ENCODE data around the gene SLC31A1. TPM values are rescaled to one million over a fixed set of nuclear protein-coding genes. Genes with fewer than 3 reads are reported as not detected.
"Not testable (repeated sequence)": the region's sequence is repeated elsewhere in the genome, so short reads cannot be mapped to it uniquely, and the experiment has no call there.

Gene SLC31A1
- total RNA-seq, 1 experiment from 2014 or later, result 28.5 TPM

GRCh38 chr9:113266174-113266573, 44.8 kb downstream of the SLC31A1 start:
- H3K27ac ChIP-seq, result no peak overlapping the region
- no peaks in the 10 kb centered on the region for H3K27me3 ChIP-seq
- H3K4me3 ChIP-seq, result no peak overlapping the region
- peak in 1 of 2 experiments; percentile 16 for DNase-seq
- H3K36me3 ChIP-seq, result peaks cover 54% of the 10 kb centered on the region
- H3K9me3 ChIP-seq (replicated peaks), result no peaks in the 10 kb centered on the region
- no peaks in the 10 kb centered on the region; the same call in 1 of the 2 replicates for H3K4me1 ChIP-seq

GRCh38 chr9:113267911-113268566, 46.7 kb downstream of the SLC31A1 start:
- no peaks in the 10 kb centered on the region for H3K27me3 ChIP-seq
- H3K4me1 ChIP-seq, result no peaks in the 10 kb centered on the region
- H3K4me3 ChIP-seq, result no peak overlapping the region
- H3K27ac ChIP-seq, result no peak overlapping the region
- no peaks in the 10 kb centered on the region for H3K9me3 ChIP-seq (replicated peaks)
- no peak for DNase-seq
- peaks cover 47% of the 10 kb centered on the region for H3K36me3 ChIP-seq

GRCh38 chr9:113269355-113269754, 48.0 kb downstream of the SLC31A1 start:
- H3K27me3 ChIP-seq, result no peaks in the 10 kb centered on the region
- H3K4me1 ChIP-seq, result peaks cover 4% of the 10 kb centered on the region
- H3K9me3 ChIP-seq (replicated peaks), result no peaks in the 10 kb centered on the region
- no peak overlapping the region for H3K4me3 ChIP-seq
- H3K27ac ChIP-seq, result no peak overlapping the region
- peaks cover 46% of the 10 kb centered on the region for H3K36me3 ChIP-seq
- DNase-seq, result no peak

GRCh38 chr9:113269871-113270270, 48.5 kb downstream of the SLC31A1 start:
- DNase-seq, result no peak
- Histone ChIP-seq H3K36me3 (peaks cover 45% of the 10 kb centered on the region), H3K4me3 (no peak overlapping the region), H3K9me3 (replicated peaks) (no peaks in the 10 kb centered on the region), H3K27me3 (no peaks in the 10 kb centered on the region), H3K27ac (no peak overlapping the region), H3K4me1 (peaks cover 4% of the 10 kb centered on the region)

GRCh38 chr9:113274474-113275156, 53.3 kb downstream of the SLC31A1 start:
- Histone ChIP-seq H3K36me3 (peaks cover 41% of the 10 kb centered on the region), H3K27me3 (no peaks in the 10 kb centered on the region), H3K9me3 (replicated peaks) (no peaks in the 10 kb centered on the region), H3K4me3 (peak overlapping the region; percentile 86), H3K27ac (peak overlapping the region; percentile 81), H3K4me1 (peaks cover 4% of the 10 kb centered on the region)
- DNase-seq, result peak; percentile 53 to 85

- peaks cover 41% of the 10 kb centered on the region for H3K36me3 ChIP-seq
Observed at GRCh38 chr9:113275157-113276131, 54.1 kb downstream of the SLC31A1 start, which contains the start of the genes CDC26 and PRPF4. Gene CDC26, minus strand, starts transcription at chr9:113275572. Its CDS starts 3,065 bp downstream, at chr9:113272507. Gene PRPF4, plus strand, starts transcription at chr9:113275658. Its CDS starts 86 bp downstream, at chr9:113275744.

GRCh38 chr9:113278840-113279239, 57.5 kb downstream of the SLC31A1 start:
- Histone ChIP-seq H3K27ac (no peak overlapping the region), H3K9me3 (replicated peaks) (no peaks in the 10 kb centered on the region), H3K4me3 (no peak overlapping the region), H3K36me3 (peaks cover 67% of the 10 kb centered on the region), H3K27me3 (no peaks in the 10 kb centered on the region), H3K4me1 (peaks cover 4% of the 10 kb centered on the region)
- DNase-seq, result no peak

More at GRCh38 chr9:113275157-113276131, 54.1 kb downstream of the SLC31A1 start, which contains the start of the genes CDC26 and PRPF4:
- H3K9me3 ChIP-seq (replicated peaks), result no peaks in the 10 kb centered on the region
- peak within 1 kb of the TSS; percentile 81 for H3K27ac ChIP-seq
- peak; percentile 99 for DNase-seq
- H3K27me3 ChIP-seq, result no peaks in the 10 kb centered on the region
- H3K4me3 ChIP-seq, result peak within 1 kb of the TSS; percentile 86
- H3K4me1 ChIP-seq, result peaks cover 4% of the 10 kb centered on the region

- Histone ChIP-seq H3K9me3 (replicated peaks) (no peaks in the 10 kb centered on the region), H3K27me3 (no peaks in the 10 kb centered on the region), H3K4me3 (no peak overlapping the region), H3K4me1 (no peaks in the 10 kb centered on the region), H3K36me3 (peaks cover 93% of the 10 kb centered on the region), H3K27ac (no peak overlapping the region)
- no peak for DNase-seq
Observed at GRCh38 chr9:113281356-113281755, 60.0 kb downstream of the SLC31A1 start.

GRCh38 chr9:113289091-113289490, 67.7 kb downstream of the SLC31A1 start:
- Histone ChIP-seq H3K27ac (no peak overlapping the region), H3K4me1 (no peaks in the 10 kb centered on the region), H3K9me3 (replicated peaks) (no peaks in the 10 kb centered on the region), H3K36me3 (peaks cover 100% of the 10 kb centered on the region), H3K27me3 (no peaks in the 10 kb centered on the region), H3K4me3 (no peak overlapping the region)
- DNase-seq, result no peak

GRCh38 chr9:113290052-113290607, 68.8 kb downstream of the SLC31A1 start:
- Histone ChIP-seq H3K9me3 (replicated peaks) (no peaks in the 10 kb centered on the region), H3K27ac (no peak overlapping the region), H3K4me1 (no peaks in the 10 kb centered on the region), H3K27me3 (no peaks in the 10 kb centered on the region), H3K4me3 (no peak overlapping the region), H3K36me3 (peaks cover 92% of the 10 kb centered on the region)
- DNase-seq, result no peak

- H3K4me3 ChIP-seq, result no peak overlapping the region
- no peaks in the 10 kb centered on the region for H3K4me1 ChIP-seq
- no peak for DNase-seq
- no peaks in the 10 kb centered on the region for H3K9me3 ChIP-seq (replicated peaks)
- H3K27me3 ChIP-seq, result no peaks in the 10 kb centered on the region
- peaks cover 59% of the 10 kb centered on the region for H3K36me3 ChIP-seq
- H3K27ac ChIP-seq, result no peak overlapping the region
Observed at GRCh38 chr9:113293285-113293878, 72.0 kb downstream of the SLC31A1 start.

GRCh38 chr9:113296247-113296646, 74.9 kb downstream of the SLC31A1 start:
- not testable (repeated sequence) for H3K27ac ChIP-seq; H3K4me1 ChIP-seq; H3K4me3 ChIP-seq; DNase-seq; H3K9me3 ChIP-seq (replicated peaks); H3K27me3 ChIP-seq
- peaks cover 30% of the 10 kb centered on the region for H3K36me3 ChIP-seq

GRCh38 chr9:113296796-113297558, 75.6 kb downstream of the SLC31A1 start:
- no peak for DNase-seq
- Histone ChIP-seq H3K9me3 (replicated peaks) (no peaks in the 10 kb centered on the region), H3K4me1 (0 out of 2 replicates have a peak, but pooled peaks cover 2% of the 10 kb centered on the region), H3K36me3 (peaks cover 23% of the 10 kb centered on the region), H3K4me3 (no peak overlapping the region), H3K27ac (no peak overlapping the region), H3K27me3 (no peaks in the 10 kb centered on the region)
